Natural killer cell (primary cell): ENCODE results near the gene PLEKHG7. TPM values are rescaled to one million over a fixed set of nuclear protein-coding genes. Genes with fewer than 3 reads are reported as not detected.

Experiments
- ATAC-seq, 3 donors: fragments of 150-1000 bp in 2 of 3; fragments of 200-7000 bp in 1 of 3; cut with Tn5 transposase; 1 replicate in 1 of 3; 2 replicates in 2 of 3; pipeline ENCODE4 v1.10.0; 2021; ENCODE audit warnings: mild to moderate bottlenecking in 2 of 3, moderate library complexity in 2 of 3
- DNase-seq, 2 donors: peaks; one replicate each; pipeline versions ENCODE4 v3.0.0 to v3.0.0-alpha.2; 2013 to 2021; ENCODE audit warnings: mixed read lengths in 1 of 2
- H3K27ac ChIP-seq: one replicate; pipeline ENCODE4 v1.5.1; 2013; ENCODE audit warnings: mild to moderate bottlenecking, low read length
- H3K27me3 ChIP-seq: one replicate; pipeline ENCODE4 v1.6.1; 2013; ENCODE audit warnings: low read length; ENCODE audit not compliant: control insufficient read depth, insufficient read depth
- H3K36me3 ChIP-seq: one replicate; pipeline ENCODE4 v1.6.1; 2013; ENCODE audit warnings: low read length; ENCODE audit not compliant: control insufficient read depth, insufficient read depth
- H3K4me1 ChIP-seq: one replicate; pipeline ENCODE4 v1.6.1; 2013; ENCODE audit warnings: low read length; ENCODE audit not compliant: control insufficient read depth, insufficient read depth
- H3K4me3 ChIP-seq: one replicate; pipeline ENCODE4 v1.5.1; 2013; ENCODE audit warnings: low read length
- H3K9me3 ChIP-seq: one replicate; pipeline ENCODE4 v1.6.1; 2013; ENCODE audit warnings: low read length; ENCODE audit not compliant: control insufficient read depth, insufficient read depth
- H3K27ac Mint-ChIP-seq, 2 donors: one replicate each; pipeline ENCODE4 v1.8.0; 2022; ENCODE audit warnings: mild to moderate bottlenecking in 2 of 2, mixed read lengths in 2 of 2, moderate library complexity in 1 of 2
- H3K27me3 Mint-ChIP-seq, 2 donors: one replicate each; pipeline ENCODE4 v1.8.0; 2022; ENCODE audit warnings: low read depth in 2 of 2, mixed read lengths in 2 of 2
- H3K36me3 Mint-ChIP-seq: one replicate; pipeline ENCODE4 v1.8.0; 2022; ENCODE audit warnings: mixed read lengths
- H3K4me1 Mint-ChIP-seq, 2 donors: one replicate each; pipeline ENCODE4 v1.8.0; 2022; ENCODE audit warnings: mixed read lengths in 2 of 2
- H3K4me3 Mint-ChIP-seq: one replicate; pipeline ENCODE4 v1.8.0; 2022; ENCODE audit warnings: mild to moderate bottlenecking, moderate library complexity, mixed read lengths
- H3K9me3 Mint-ChIP-seq, 2 donors: one replicate each; pipeline ENCODE4 v1.8.0; 2022; ENCODE audit warnings: mixed read lengths in 2 of 2
- CTCF ChIP-seq: fragments of 200-600 bp; IDR thresholded peaks from one replicate; pipeline ENCODE4 v1.8.0; 2022; ENCODE audit warnings: antibody characterized with exemption
- WGBS: methylation state at CpG from one replicate; pipeline ENCODE4 v1.1.7; 2013; ENCODE audit warnings: missing lambda C conversion rate; ENCODE audit not compliant: insufficient coverage; 5-methylcytosine and 5-hydroxymethylcytosine counted together
- intact Hi-C: fragments of 100-400 bp; cut with micrococcal nuclease; formaldehyde crosslinking; loops from one replicate; pipeline ENCODE4 v1.14.2; 2022
- total RNA-seq, 4 donors: library from RNA; stranded (reverse); fragments of 120-200 nt in 1 of 4; gene quantifications; one replicate each; pipeline versions ENCODE4 v1.2.3 to v1.2.4, GENCODE V29; 2013 to 2022

The PLEKHG7 gene
- total RNA-seq, 3 donors from 2014 or later (not counting 1 experiment from before 2014, with no cell fraction given): 0.16 to 0.63 TPM; not detected in 1

DNA sequence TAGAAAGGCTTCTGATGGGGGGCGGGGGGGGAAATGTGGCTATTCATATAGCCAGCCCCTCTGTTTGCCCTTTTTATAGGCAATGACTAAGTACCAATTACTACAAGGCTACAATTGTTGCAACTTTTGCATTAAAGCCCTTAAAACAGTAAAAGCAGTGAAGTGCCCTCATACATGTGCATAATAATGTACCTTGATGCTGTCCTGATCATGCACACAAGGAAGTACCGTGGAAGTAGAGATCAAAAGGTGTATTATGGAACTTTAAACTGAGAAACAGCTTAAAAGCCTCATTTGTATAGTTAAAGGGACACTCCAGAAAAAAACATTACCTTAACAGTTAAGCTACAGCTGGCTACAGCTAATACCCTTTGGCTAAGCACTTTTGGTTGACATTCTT, 111.8 kb downstream of the PLEKHG7 start:
- TF ChIP-seq CTCF: no peak
- ATAC-seq: no peak
- H3K4me3 Mint-ChIP-seq: no peak overlapping the region
- DNase-seq: no peak
- Histone ChIP-seq H3K27ac (no peak overlapping the region), H3K36me3 (peaks cover 20% of the 10 kb centered on the region), H3K9me3 (no peaks in the 10 kb centered on the region), H3K4me1 (no peaks in the 10 kb centered on the region), H3K4me3 (no peak overlapping the region), H3K27me3 (no peaks in the 10 kb centered on the region)
- intact Hi-C loops: no loop called here
- H3K4me1 Mint-ChIP-seq: no peaks in the 10 kb centered on the region
- WGBS: 100% methylated on average over 1 of the region's 2 CpGs
- no peaks in the 10 kb centered on the region for H3K9me3 Mint-ChIP-seq
- H3K27me3 Mint-ChIP-seq: no peaks in the 10 kb centered on the region
- H3K36me3 Mint-ChIP-seq: no peaks in the 10 kb centered on the region
- H3K27ac Mint-ChIP-seq: no peak overlapping the region

DNA sequence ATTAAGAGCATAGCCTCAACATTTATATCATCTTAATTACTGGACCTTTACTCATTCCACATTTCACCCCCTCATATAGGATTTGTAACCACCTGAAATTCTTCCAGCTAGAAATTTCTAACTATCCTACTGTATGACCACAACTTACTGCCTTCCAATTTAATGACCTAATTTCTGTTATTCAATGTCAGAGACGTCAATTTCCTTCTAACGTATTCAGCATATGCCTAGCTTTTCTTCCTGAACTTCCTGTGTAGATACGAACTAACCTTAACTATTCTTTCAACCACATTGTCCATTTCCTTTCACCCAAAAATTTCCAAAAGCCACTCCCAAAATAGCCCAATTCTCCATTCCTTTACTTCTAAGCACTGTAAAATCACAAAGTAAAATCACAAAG, 118.4 kb downstream of the PLEKHG7 start:
- intact Hi-C loops: no loop called here
- Mint-ChIP-seq H3K9me3 (no peaks in the 10 kb centered on the region), H3K4me3 (no peak overlapping the region), H3K4me1 (no peaks in the 10 kb centered on the region), H3K27me3 (no peaks in the 10 kb centered on the region), H3K27ac (no peak overlapping the region), H3K36me3 (no peaks in the 10 kb centered on the region)
- DNase-seq (no peak), ATAC-seq (no peak)
- WGBS: 89% methylated on average over 3 of the region's 3 CpGs
- no peak overlapping the region for H3K4me3 ChIP-seq
- H3K4me1 ChIP-seq: no peaks in the 10 kb centered on the region
- H3K36me3 ChIP-seq: peaks cover 33% of the 10 kb centered on the region
- TF ChIP-seq CTCF: no peak
- H3K27ac ChIP-seq: no peak overlapping the region
- H3K27me3 ChIP-seq: no peaks in the 10 kb centered on the region
- H3K9me3 ChIP-seq: no peaks in the 10 kb centered on the region

Other genes starting within 250 kb of the PLEKHG7 start
- gene EEA1, start 226.3 kb downstream of the PLEKHG7 start, total RNA-seq: 10 to 100 TPM; 15.0 to 20.0 (median 15.0) TPM